Esophagus muscularis mucosa (tissue), 4 donors: ENCODE data around the gene OR2A14. TPM values are rescaled to one million over a fixed set of nuclear protein-coding genes. Genes with fewer than 3 reads are reported as not detected.
A peak's percentile ranks its signal among the peaks of the same experiment; 100 is the strongest.
"Not testable (repeated sequence)": the region's sequence is repeated elsewhere in the genome, so short reads cannot be mapped to it uniquely, and the experiment has no call there.

Experiments
- DNase-seq: peaks from one replicate; pipeline ENCODE4 v3.0.0-alpha.2; 2017; ENCODE audit errors: extremely low spot score
- H3K27ac ChIP-seq, 4 donors: fragments of 200-600 bp; sonication (generic); replicated peaks in 1 of 4; 1 replicate in 3 of 4; 2 replicates in 1 of 4; pipeline ENCODE4 v1.5.1; 2016 to 2019; ENCODE audit warnings: mild to moderate bottlenecking in 1 of 4
- H3K27me3 ChIP-seq, 4 donors: fragments of 200-600 bp; sonication (generic); one replicate each; pipeline versions ENCODE4 v1.5.1 to v1.6.0; 2016 to 2019
- H3K36me3 ChIP-seq, 4 donors: fragments of 200-600 bp; sonication (generic); one replicate each; pipeline ENCODE4 v1.5.1; 2016 to 2019
- H3K4me1 ChIP-seq, 4 donors: fragments of 200-600 bp; sonication (generic); one replicate each; pipeline ENCODE4 v1.5.1; 2016 to 2019
- H3K4me3 ChIP-seq, 4 donors: fragments of 200-600 bp; sonication (generic); 1 replicate in 2 of 4; 2 replicates in 2 of 4; pipeline ENCODE4 v1.5.1; 2016 to 2019; ENCODE audit warnings: mild to moderate bottlenecking in 4 of 4, moderate library complexity in 1 of 4
- H3K9me3 ChIP-seq, 4 donors: fragments of 200-600 bp; sonication (generic); 1 replicate in 3 of 4; 2 replicates in 1 of 4; pipeline ENCODE4 v1.5.1; 2016 to 2019
- EP300 ChIP-seq: sonication (generic); formaldehyde crosslinking; IDR thresholded peaks from one replicate; pipeline ENCODE4 v1.6.1; 2017; ENCODE audit warnings: antibody characterized with exemption
- POLR2A ChIP-seq: fragments of 450-650 bp; IDR thresholded peaks from one replicate; pipeline ENCODE4 v1.6.1; 2017; ENCODE audit warnings: antibody characterized with exemption, moderate library complexity, mild to moderate bottlenecking, low read depth
- WGBS: methylation state at CpG from one replicate; pipeline ENCODE4 v1.1.5; 2018; 5-methylcytosine and 5-hydroxymethylcytosine counted together
- intact Hi-C: fragments of 100-400 bp; cut with DNase I; formaldehyde crosslinking; loops from one replicate; pipeline ENCODE4 v1.15.1; 2023
- small RNA-seq, 3 donors: library from RNA; depleted of rRNA; stranded (forward); fragments of <200 nt; gene quantifications; one replicate each; pipeline ENCODE3, GENCODE V24; 2016
- total RNA-seq, 4 donors: library from RNA; depleted of rRNA; stranded (reverse); fragments of >200 nt; gene quantifications; one replicate each; pipeline versions ENCODE4 v1.1.0 to v1.2.1, GENCODE V29; 2016
- TF ChIP-seq, protein P1 (sequence below), 3 experiments: fragments of 200-600 bp in 2 of 3; fragments of 450-650 bp in 1 of 3; sonication (generic) in 2 of 3; IDR thresholded peaks; one replicate each; pipeline ENCODE4 v1.5.1; 2017 to 2019; ENCODE audit warnings: antibody characterized with exemption in 3 of 3, mild to moderate bottlenecking in 2 of 3, moderate library complexity in 1 of 3

The OR2A14 gene
- total RNA-seq, 4 donors from 2014 or later = not detected

- Histone ChIP-seq H3K36me3 (no peaks in the 10 kb centered on the region), H3K4me1 (no peaks in the 10 kb centered on the region), H3K27me3 (no peaks in the 10 kb centered on the region), H3K27ac (no peak overlapping the region), H3K9me3 (peaks cover 0 to 6% (median 0%) of the 10 kb centered on the region in 4 donors), H3K4me3 (no peak overlapping the region)
- no peak for TF ChIP-seq POLR2A
- TF ChIP-seq, protein P1, sequence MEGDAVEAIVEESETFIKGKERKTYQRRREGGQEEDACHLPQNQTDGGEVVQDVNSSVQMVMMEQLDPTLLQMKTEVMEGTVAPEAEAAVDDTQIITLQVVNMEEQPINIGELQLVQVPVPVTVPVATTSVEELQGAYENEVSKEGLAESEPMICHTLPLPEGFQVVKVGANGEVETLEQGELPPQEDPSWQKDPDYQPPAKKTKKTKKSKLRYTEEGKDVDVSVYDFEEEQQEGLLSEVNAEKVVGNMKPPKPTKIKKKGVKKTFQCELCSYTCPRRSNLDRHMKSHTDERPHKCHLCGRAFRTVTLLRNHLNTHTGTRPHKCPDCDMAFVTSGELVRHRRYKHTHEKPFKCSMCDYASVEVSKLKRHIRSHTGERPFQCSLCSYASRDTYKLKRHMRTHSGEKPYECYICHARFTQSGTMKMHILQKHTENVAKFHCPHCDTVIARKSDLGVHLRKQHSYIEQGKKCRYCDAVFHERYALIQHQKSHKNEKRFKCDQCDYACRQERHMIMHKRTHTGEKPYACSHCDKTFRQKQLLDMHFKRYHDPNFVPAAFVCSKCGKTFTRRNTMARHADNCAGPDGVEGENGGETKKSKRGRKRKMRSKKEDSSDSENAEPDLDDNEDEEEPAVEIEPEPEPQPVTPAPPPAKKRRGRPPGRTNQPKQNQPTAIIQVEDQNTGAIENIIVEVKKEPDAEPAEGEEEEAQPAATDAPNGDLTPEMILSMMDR (IDR thresholded peaks at IDR 0.05) = no peak
- no peak for TF ChIP-seq EP300
- 91% methylated on average over 5 of the region's 5 CpGs for WGBS
- intact Hi-C loops = loop anchor here (10.0 kb wide), 1 partner anchor 220 kb away; no protein-coding TSS in a partner anchor
- no peak for DNase-seq
Observed at GRCh38 chr7:144174613-144175012, 51.6 kb downstream of the OR2A14 start.

- TF ChIP-seq, protein P1 (IDR thresholded peaks at IDR 0.05) = peak; percentile 26 to 49 (median 33)
- no CpG with 5 or more reads among the region's 10 CpGs for WGBS
- not testable (repeated sequence) for H3K4me3 ChIP-seq, H3K27ac ChIP-seq, H3K4me1 ChIP-seq, DNase-seq, H3K9me3 ChIP-seq, H3K27me3 ChIP-seq, H3K36me3 ChIP-seq
- intact Hi-C loops = loop anchor here (10.0 kb wide), 1 partner anchor 216 kb away; no protein-coding TSS in a partner anchor
Observed at GRCh38 chr7:144178380-144179164, 55.6 kb downstream of the OR2A14 start.

DNA sequence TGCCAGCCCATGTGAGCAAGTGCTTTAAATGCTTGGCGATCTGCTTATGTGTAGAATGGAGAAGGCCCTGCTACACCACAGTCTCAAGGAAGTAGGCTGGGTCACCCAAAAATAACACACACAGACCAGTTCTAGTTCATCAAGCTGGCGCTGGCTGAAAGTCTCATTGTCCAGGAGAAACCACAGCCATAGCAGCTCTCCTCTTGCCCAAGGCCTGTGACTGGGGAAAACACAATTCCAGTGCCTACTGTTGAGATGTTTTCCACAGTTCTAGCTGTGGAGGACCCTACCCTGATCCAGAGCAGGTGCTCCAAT is 56.1 kb downstream of the OR2A14 start:
- H3K36me3 ChIP-seq, H3K4me3 ChIP-seq, DNase-seq, H3K27me3 ChIP-seq, H3K27ac ChIP-seq, H3K9me3 ChIP-seq, H3K4me1 ChIP-seq: not testable (repeated sequence)
- intact Hi-C loops = loop anchor here (10.0 kb wide), 1 partner anchor 216 kb away; no protein-coding TSS in a partner anchor
- WGBS = no CpG with 5 or more reads among the region's 2 CpGs

Small RNA genes within 50 kb of the gene (small RNA-seq; reads per million reads assigned to genes)
- gene OR2A41P = 0 reads per million in 3 donors

Other genes starting within 250 kb of the OR2A14 start
- gene TCAF1, start 221.0 kb upstream of the OR2A14 start, total RNA-seq = 10 to 100 TPM; 38.2 to 62.7 (median 52.4) TPM
- gene OR2F2, start 187.9 kb upstream of the OR2A14 start, total RNA-seq = not detected
- not detected for gene OR2F1, start 168.3 kb upstream of the OR2A14 start, total RNA-seq
- gene OR6B1, start 122.9 kb upstream of the OR2A14 start, total RNA-seq = not detected
- not detected for gene OR2A5, start 74.2 kb upstream of the OR2A14 start, total RNA-seq
- gene OR2A25, start 53.4 kb upstream of the OR2A14 start, total RNA-seq = not detected
- not detected for gene OR2A12, start 36.9 kb upstream of the OR2A14 start, total RNA-seq
- gene OR2A2, start 13.6 kb upstream of the OR2A14 start, total RNA-seq = not detected
- gene CTAGE4, start 60.3 kb downstream of the OR2A14 start, total RNA-seq = 1 to 10 TPM in 1 of 4 donors, under 1 TPM in 2, not detected in 1; 0.71 to 2.5 (median 0.83) TPM
- 1 to 10 TPM; 1.5 to 4.0 (median 1.8) TPM for gene ARHGEF35, start 72.7 kb downstream of the OR2A14 start, total RNA-seq
- gene OR2A42, start 116.4 kb downstream of the OR2A14 start, total RNA-seq = under 1 TPM in 2 of 4 donors, not detected in 2; 0.11 to 0.19 TPM
- gene OR2A7, start 141.6 kb downstream of the OR2A14 start, total RNA-seq = 1 to 10 TPM in 3 of 4 donors, not detected in 1; 1.2 to 2.3 (median 2.1) TPM
- 1 to 10 TPM in 1 of 4 donors, under 1 TPM in 2, not detected in 1; 0.42 to 1.5 (median 0.71) TPM for gene CTAGE8, start 146.1 kb downstream of the OR2A14 start, total RNA-seq
- gene OR2A1, start 189.2 kb downstream of the OR2A14 start, total RNA-seq = under 1 TPM in 3 of 4 donors, not detected in 1; 0.17 to 0.26 (median 0.17) TPM
- 10 to 100 TPM in 1 of 4 donors, 1 to 10 TPM in 3; 4.6 to 11.8 (median 8.9) TPM for gene ARHGEF5, start 232.2 kb downstream of the OR2A14 start, total RNA-seq